ENCODE results near the gene FZD4. TPM values are rescaled to one million over a fixed set of nuclear protein-coding genes. Genes with fewer than 3 reads are reported as not detected.
"Not testable (repeated sequence)": the region's sequence is repeated elsewhere in the genome, so short reads cannot be mapped to it uniquely, and the experiment has no call there.

The FZD4 gene
- total RNA-seq, 1 donor from 2014 or later, result 107 TPM

GRCh38 chr11:86916330-86916729 lies 38.9 kb downstream of the FZD4 start:
- peak; percentile 66 for DNase-seq (ENCODE audit: extremely low read depth, low read depth, low spot score)

GRCh38 chr11:86915850-86916249 lies 39.3 kb downstream of the FZD4 start:
- DNase-seq (ENCODE audit: extremely low read depth, low read depth, low spot score), result not testable (repeated sequence)

GRCh38 chr11:86914865-86915519 lies 40.2 kb downstream of the FZD4 start:
- DNase-seq (ENCODE audit: extremely low read depth, low read depth, low spot score), result no peak

GRCh38 chr11:86912238-86912637 lies 43.0 kb downstream of the FZD4 start:
- DNase-seq (ENCODE audit: extremely low read depth, low read depth, low spot score), result no peak

- no peak for DNase-seq (ENCODE audit: extremely low read depth, low read depth, low spot score)
These were observed 44.6 kb downstream of the FZD4 start for GRCh38 chr11:86910592-86910991.

GRCh38 chr11:86906198-86906597 lies 49.0 kb downstream of the FZD4 start:
- DNase-seq (ENCODE audit: extremely low read depth, low read depth, low spot score), result no peak

GRCh38 chr11:86905252-86905651 lies 49.9 kb downstream of the FZD4 start:
- no peak for DNase-seq (ENCODE audit: extremely low read depth, low read depth, low spot score)

GRCh38 chr11:86904001-86904400 lies 51.2 kb downstream of the FZD4 start:
- no peak for DNase-seq (ENCODE audit: extremely low read depth, low read depth, low spot score)

- DNase-seq (ENCODE audit: extremely low read depth, low read depth, low spot score), result no peak
These were observed 52.9 kb downstream of the FZD4 start for GRCh38 chr11:86902345-86902744.

GRCh38 chr11:86901599-86901998 lies 53.6 kb downstream of the FZD4 start:
- no peak for DNase-seq (ENCODE audit: extremely low read depth, low read depth, low spot score)

GRCh38 chr11:86900162-86900561 lies 55.0 kb downstream of the FZD4 start:
- DNase-seq (ENCODE audit: extremely low read depth, low read depth, low spot score), result no peak

GRCh38 chr11:86898689-86899088 lies 56.5 kb downstream of the FZD4 start:
- DNase-seq (ENCODE audit: extremely low read depth, low read depth, low spot score), result no peak

- no peak for DNase-seq (ENCODE audit: extremely low read depth, low read depth, low spot score)
These were observed 58.8 kb downstream of the FZD4 start for GRCh38 chr11:86896441-86896841.

Other genes with a start within 250 kb of the FZD4 start
- 282 and 749 TPM in 2 replicates for gene PRSS23, start 154.9 kb downstream of the FZD4 start, total RNA-seq
- 15.9 and 24.1 TPM in 2 replicates for gene TMEM135, start 82.5 kb upstream of the FZD4 start, total RNA-seq

All from glomerular endothelial cell (primary cell).